ENCODE data around the gene CDC42BPA. TPM values are rescaled to one million over a fixed set of nuclear protein-coding genes. Genes with fewer than 3 reads are reported as not detected.
A peak's percentile ranks its signal among the peaks of the same experiment; 100 is the strongest.

Gene CDC42BPA
- total and polyA plus RNA-seq, 2 of the 13 experiments (the other 11 are each of a cell fraction or from before 2014, with no cell fraction given): 6.5 to 16.0 TPM

DNA sequence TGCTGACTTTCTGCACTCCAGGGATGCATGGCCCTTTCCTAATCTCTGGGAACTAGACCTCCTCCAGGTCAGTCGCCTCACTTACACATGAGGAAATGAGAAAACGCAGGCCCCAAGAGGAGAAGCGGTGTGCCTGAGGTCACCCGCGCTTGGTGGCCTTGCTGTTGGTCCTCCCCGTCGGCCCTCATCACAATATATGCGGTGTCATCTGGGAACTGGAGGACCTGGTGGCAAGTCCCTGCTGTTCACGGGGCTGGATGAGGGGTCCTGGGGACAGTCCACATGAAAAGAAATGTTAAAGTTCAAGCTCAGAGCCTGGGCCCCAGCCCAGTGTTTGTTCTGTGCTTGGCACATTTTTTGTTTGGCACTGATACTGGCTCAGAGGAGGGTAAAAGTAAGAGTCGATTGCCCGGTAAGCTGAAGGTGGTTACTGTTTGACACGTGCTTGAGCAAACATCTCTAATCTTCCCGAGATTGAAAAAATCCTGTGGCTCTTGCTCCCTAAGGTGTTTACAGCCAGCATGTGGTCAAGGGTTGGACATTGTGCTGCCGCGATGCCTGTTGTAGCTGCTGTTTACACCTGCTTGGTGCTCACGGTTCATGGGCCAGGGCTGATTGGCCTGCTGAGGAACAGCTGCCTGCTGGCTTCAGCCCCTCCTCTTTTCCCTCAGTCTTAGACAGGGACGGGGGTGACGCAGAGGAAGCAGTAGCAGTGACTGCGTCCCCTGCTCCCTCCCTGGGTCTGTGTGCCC is 373.0 kb downstream of the CDC42BPA start (continued):
- TF ChIP-seq, protein P1, sequence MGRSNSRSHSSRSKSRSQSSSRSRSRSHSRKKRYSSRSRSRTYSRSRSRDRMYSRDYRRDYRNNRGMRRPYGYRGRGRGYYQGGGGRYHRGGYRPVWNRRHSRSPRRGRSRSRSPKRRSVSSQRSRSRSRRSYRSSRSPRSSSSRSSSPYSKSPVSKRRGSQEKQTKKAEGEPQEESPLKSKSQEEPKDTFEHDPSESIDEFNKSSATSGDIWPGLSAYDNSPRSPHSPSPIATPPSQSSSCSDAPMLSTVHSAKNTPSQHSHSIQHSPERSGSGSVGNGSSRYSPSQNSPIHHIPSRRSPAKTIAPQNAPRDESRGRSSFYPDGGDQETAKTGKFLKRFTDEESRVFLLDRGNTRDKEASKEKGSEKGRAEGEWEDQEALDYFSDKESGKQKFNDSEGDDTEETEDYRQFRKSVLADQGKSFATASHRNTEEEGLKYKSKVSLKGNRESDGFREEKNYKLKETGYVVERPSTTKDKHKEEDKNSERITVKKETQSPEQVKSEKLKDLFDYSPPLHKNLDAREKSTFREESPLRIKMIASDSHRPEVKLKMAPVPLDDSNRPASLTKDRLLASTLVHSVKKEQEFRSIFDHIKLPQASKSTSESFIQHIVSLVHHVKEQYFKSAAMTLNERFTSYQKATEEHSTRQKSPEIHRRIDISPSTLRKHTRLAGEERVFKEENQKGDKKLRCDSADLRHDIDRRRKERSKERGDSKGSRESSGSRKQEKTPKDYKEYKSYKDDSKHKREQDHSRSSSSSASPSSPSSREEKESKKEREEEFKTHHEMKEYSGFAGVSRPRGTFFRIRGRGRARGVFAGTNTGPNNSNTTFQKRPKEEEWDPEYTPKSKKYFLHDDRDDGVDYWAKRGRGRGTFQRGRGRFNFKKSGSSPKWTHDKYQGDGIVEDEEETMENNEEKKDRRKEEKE (IDR thresholded peaks at IDR 0.05): no peak
- TF ChIP-seq NRL (CRISPR knock-in tag; IDR thresholded peaks at IDR 0.05; ENCODE audit: borderline replicate concordance) (0 out of 2 replicates have a peak, but pooled peaks have one; percentile 58), ZSCAN31 (CRISPR knock-in tag; IDR thresholded peaks at IDR 0.05; ENCODE audit: low read depth) (peak; percentile 21; the same call in 1 of the 2 replicates), SALL2 (CRISPR knock-in tag; IDR thresholded peaks at IDR 0.05) (no peak; the same call in 1 of the 2 replicates), WIZ (CRISPR knock-in tag; IDR thresholded peaks at IDR 0.05) (0 out of 2 replicates have a peak, but pooled peaks have one; percentile 82), ZNF629 (CRISPR knock-in tag; conservative IDR thresholded peaks at IDR 0.05) (0 out of 2 replicates have a peak, but pooled peaks have one; percentile 5), ZNF513 (CRISPR knock-in tag; conservative IDR thresholded peaks at IDR 0.05) (no peak), MAFF (IDR thresholded peaks at IDR 0.05; ENCODE audit: low read depth, low read length) (no peak), ATF1 (CRISPR knock-in tag; IDR thresholded peaks at IDR 0.05) (no peak; the same call in 1 of the 2 replicates), JUN (CRISPR knock-in tag; IDR thresholded peaks at IDR 0.05) (no peak), KDM5A (IDR thresholded peaks at IDR 0.05; ENCODE audit: borderline replicate concordance, low read length) (no peak; the same call in 1 of the 2 replicates), NR3C1 (CRISPR knock-in tag; IDR thresholded peaks at IDR 0.05) (no peak), ZMYM4 (CRISPR knock-in tag; IDR thresholded peaks at IDR 0.05) (peak; percentile 80; the same call in 1 of the 2 replicates), ZNF382 (CRISPR knock-in tag; IDR thresholded peaks at IDR 0.05; ENCODE audit: borderline replicate concordance) (no peak), RARG (CRISPR knock-in tag; IDR thresholded peaks at IDR 0.05; ENCODE audit: low read depth) (no peak), TARDBP (CRISPR knock-in tag; IDR thresholded peaks at IDR 0.05) (peak; percentile 20; the same call in 1 of the 2 replicates)
- TF ChIP-seq, protein P2, sequence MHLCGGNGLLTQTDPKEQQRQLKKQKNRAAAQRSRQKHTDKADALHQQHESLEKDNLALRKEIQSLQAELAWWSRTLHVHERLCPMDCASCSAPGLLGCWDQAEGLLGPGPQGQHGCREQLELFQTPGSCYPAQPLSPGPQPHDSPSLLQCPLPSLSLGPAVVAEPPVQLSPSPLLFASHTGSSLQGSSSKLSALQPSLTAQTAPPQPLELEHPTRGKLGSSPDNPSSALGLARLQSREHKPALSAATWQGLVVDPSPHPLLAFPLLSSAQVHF (CRISPR knock-in tag; IDR thresholded peaks at IDR 0.05): no peak
- TF ChIP-seq, protein P3, sequence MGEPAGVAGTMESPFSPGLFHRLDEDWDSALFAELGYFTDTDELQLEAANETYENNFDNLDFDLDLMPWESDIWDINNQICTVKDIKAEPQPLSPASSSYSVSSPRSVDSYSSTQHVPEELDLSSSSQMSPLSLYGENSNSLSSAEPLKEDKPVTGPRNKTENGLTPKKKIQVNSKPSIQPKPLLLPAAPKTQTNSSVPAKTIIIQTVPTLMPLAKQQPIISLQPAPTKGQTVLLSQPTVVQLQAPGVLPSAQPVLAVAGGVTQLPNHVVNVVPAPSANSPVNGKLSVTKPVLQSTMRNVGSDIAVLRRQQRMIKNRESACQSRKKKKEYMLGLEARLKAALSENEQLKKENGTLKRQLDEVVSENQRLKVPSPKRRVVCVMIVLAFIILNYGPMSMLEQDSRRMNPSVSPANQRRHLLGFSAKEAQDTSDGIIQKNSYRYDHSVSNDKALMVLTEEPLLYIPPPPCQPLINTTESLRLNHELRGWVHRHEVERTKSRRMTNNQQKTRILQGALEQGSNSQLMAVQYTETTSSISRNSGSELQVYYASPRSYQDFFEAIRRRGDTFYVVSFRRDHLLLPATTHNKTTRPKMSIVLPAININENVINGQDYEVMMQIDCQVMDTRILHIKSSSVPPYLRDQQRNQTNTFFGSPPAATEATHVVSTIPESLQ (CRISPR knock-in tag; conservative IDR thresholded peaks at IDR 0.05): no peak
